ENCODE measurements around the gene AGBL4. TPM values are rescaled to one million over a fixed set of nuclear protein-coding genes. Genes with fewer than 3 reads are reported as not detected.

Gene AGBL4
- total and polyA plus RNA-seq, 9 of the 15 experiments (the other 6 are each of a cell fraction or from before 2014, with no cell fraction given), result 0.11 TPM; not detected in 7

- no peak overlapping the region for H3K4me2 ChIP-seq (ENCODE audit: insufficient read depth, low read length)
- intact Hi-C loops (cut with micrococcal nuclease) (no loop called here), in situ Hi-C loops (cut with MboI) (loop anchor here (10.0 kb wide), 1 partner anchor 1788 kb away; no protein-coding TSS in a partner anchor)
- no peaks in the 10 kb centered on the region for H3K4me1 ChIP-seq (replicated peaks in 1 of 2; ENCODE audit: control insufficient read depth in 2 of 2, insufficient read depth in 2 of 2, low read length in 2 of 2)
- no peaks in the 10 kb centered on the region for H3K9me3 ChIP-seq (replicated peaks; ENCODE audit: control insufficient read depth, insufficient read depth, low read depth, low read length)
- H3K4me3 ChIP-seq, result no peak overlapping the region
- no peaks in the 10 kb centered on the region for H3K27me3 ChIP-seq (ENCODE audit: control insufficient read depth in 2 of 2, insufficient read depth in 2 of 2, low read length in 2 of 2)
- no peaks in the 10 kb centered on the region for H3K9me1 ChIP-seq (ENCODE audit: control insufficient read depth, insufficient read depth, low read length)
- POLR2A ChIA-PET, result no interaction called here
- H3K9ac ChIP-seq (ENCODE audit: insufficient read depth in 1 of 2, low read depth in 2 of 2, low read length in 2 of 2), result no peak overlapping the region
- CTCF ChIA-PET (ENCODE audit: low intra/inter-chr PET ratio), result no interaction called here
- no peak for ATAC-seq
- no peak for DNase-seq (ENCODE audit: extremely low read depth in 1 of 4, low spot score in 3 of 4)
- WGBS (ENCODE audit: insufficient coverage, low coverage, missing lambda C conversion rate), result 2% methylated on average over 5 of the region's 5 CpGs
- FAIRE-seq, result no peak
- H2AFZ ChIP-seq (ENCODE audit: low read depth, low read length), result no peak overlapping the region
- H3K36me3 ChIP-seq (ENCODE audit: control insufficient read depth, insufficient read depth, low read length), result no peaks in the 10 kb centered on the region
- BruUV-seq (replicated peaks), result no TSS peak
- no peaks in the 10 kb centered on the region for H3K79me2 ChIP-seq (ENCODE audit: control insufficient read depth, insufficient read depth, low read length)
- H4K20me1 ChIP-seq (replicated peaks; ENCODE audit: control insufficient read depth, insufficient read depth, low read length), result no peaks in the 10 kb centered on the region
- no peak overlapping the region for H3K27ac ChIP-seq (ENCODE audit: extremely low read depth, low read depth, low read length)
- no peak for TF ChIP-seq ZNF140 (CRISPR knock-in tag; IDR thresholded peaks at IDR 0.05)
- TF ChIP-seq POLR3G (IDR thresholded peaks at IDR 0.05; ENCODE audit: extremely low read depth, insufficient read length, insufficient replicate concordance), result no peak
- TF ChIP-seq RAD21 (CRISPR knock-in tag; conservative IDR thresholded peaks at IDR 0.05 in 1 of 2, IDR thresholded peaks at IDR 0.05 in 1 of 2), result no peak
- TF ChIP-seq PBX2 (CRISPR knock-in tag; IDR thresholded peaks at IDR 0.05; ENCODE audit: low read depth), result no peak
- TF ChIP-seq PBX2 (tag; conservative IDR thresholded peaks at IDR 0.05; ENCODE audit: low read depth), result no peak
- TF ChIP-seq ATF7 (IDR thresholded peaks at IDR 0.05), result no peak
- TF ChIP-seq U2AF2 (optimal IDR thresholded peaks at IDR 0.05; ENCODE audit: low read depth, low read length), result no peak
- TF ChIP-seq ZBTB43 (CRISPR knock-in tag; IDR thresholded peaks at IDR 0.05), result no peak
- TF ChIP-seq ZNF311 (CRISPR knock-in tag; IDR thresholded peaks at IDR 0.05), result no peak
- TF ChIP-seq NR2C2 (CRISPR knock-in tag; IDR thresholded peaks at IDR 0.05), result no peak
- TF ChIP-seq NR2C2 (tag; IDR thresholded peaks at IDR 0.05), result no peak
- TF ChIP-seq HMGXB4 (CRISPR knock-in tag; IDR thresholded peaks at IDR 0.05), result no peak
- TF ChIP-seq SMARCA4 (IDR thresholded peaks at IDR 0.05), result no peak
- no peak for TF ChIP-seq GABPB1 (CRISPR knock-in tag; IDR thresholded peaks at IDR 0.05)
- no peak for TF ChIP-seq ZBTB5 (IDR thresholded peaks at IDR 0.05)
- TF ChIP-seq PHB2 (IDR thresholded peaks at IDR 0.05; ENCODE audit: low read depth), result no peak
Measured at GRCh38 chr1:48556186-48556850, 1467.4 kb downstream of the AGBL4 start.
